ENCODE data around the gene TOGARAM2.

Gene TOGARAM2

DNA sequence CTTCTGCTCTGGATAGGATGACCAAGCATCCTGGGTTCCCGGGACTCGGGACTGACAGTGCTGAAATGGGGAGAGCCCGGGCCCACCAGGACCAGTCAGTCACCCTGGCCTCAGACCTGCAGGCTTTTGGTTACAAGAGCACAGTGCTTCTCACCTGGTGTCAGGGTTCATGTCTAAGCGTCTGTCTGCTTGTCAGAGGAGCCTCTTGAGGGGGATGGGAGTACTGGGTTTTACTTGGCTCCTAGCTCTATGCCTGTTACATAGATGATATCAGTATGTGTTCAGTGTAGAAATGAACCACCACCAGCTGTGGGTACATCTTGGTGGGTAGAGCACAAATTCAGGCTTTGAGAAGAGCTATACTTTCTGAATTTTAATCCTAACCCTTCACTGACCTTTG is 63.4 kb downstream of the TOGARAM2 start:
- Histone ChIP-seq H3K4me1 (ENCODE audit: control insufficient read depth, insufficient read depth, low read length) (no peaks in the 10 kb centered on the region), H3K36me3 (ENCODE audit: control insufficient read depth in 2 of 2, insufficient read depth in 1 of 2, low read length in 2 of 2) (no peaks in the 10 kb centered on the region), H3K27ac (ENCODE audit: extremely low read depth, low read depth, low read length) (no peak overlapping the region), H3K4me3 (ENCODE audit: low read depth, low read length) (no peak overlapping the region), H3K9me3 (ENCODE audit: control insufficient read depth, insufficient read depth, low read depth, low read length) (no peaks in the 10 kb centered on the region)
- POLR2A ChIA-PET: no interaction called here
- CTCF ChIA-PET: no interaction called here
- TF ChIP-seq ZFP3 (tag by site-specific recombination; IDR thresholded peaks at IDR 0.05; ENCODE audit: low read depth): no peak
- no peak for TF ChIP-seq ZNF23 (tag by site-specific recombination; IDR thresholded peaks at IDR 0.05; ENCODE audit: borderline replicate concordance)
- no peak for TF ChIP-seq ZNF169 (tag by site-specific recombination; IDR thresholded peaks at IDR 0.05)
- TF ChIP-seq, protein P1, sequence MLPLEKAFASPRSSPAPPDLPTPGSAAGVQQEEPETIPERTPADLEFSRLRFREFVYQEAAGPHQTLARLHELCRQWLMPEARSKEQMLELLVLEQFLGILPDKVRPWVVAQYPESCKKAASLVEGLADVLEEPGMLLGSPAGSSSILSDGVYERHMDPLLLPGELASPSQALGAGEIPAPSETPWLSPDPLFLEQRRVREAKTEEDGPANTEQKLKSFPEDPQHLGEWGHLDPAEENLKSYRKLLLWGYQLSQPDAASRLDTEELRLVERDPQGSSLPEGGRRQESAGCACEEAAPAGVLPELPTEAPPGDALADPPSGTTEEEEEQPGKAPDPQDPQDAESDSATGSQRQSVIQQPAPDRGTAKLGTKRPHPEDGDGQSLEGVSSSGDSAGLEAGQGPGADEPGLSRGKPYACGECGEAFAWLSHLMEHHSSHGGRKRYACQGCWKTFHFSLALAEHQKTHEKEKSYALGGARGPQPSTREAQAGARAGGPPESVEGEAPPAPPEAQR (tag by site-specific recombination; IDR thresholded peaks at IDR 0.05): no peak
- no peak for TF ChIP-seq ZNF521 (tag by site-specific recombination; IDR thresholded peaks at IDR 0.05)
- TF ChIP-seq ZNF747 (tag by site-specific recombination; IDR thresholded peaks at IDR 0.05): no peak
- no peak for TF ChIP-seq ZNF701 (tag by site-specific recombination; IDR thresholded peaks at IDR 0.05)
- no peak for TF ChIP-seq ZNF354C (tag by site-specific recombination; IDR thresholded peaks at IDR 0.05; ENCODE audit: borderline replicate concordance, low read depth)
- no peak for TF ChIP-seq ZNF664 (tag by site-specific recombination; IDR thresholded peaks at IDR 0.05)
- TF ChIP-seq ZFP37 (tag by site-specific recombination; IDR thresholded peaks at IDR 0.05): no peak
- TF ChIP-seq HOXC10 (CRISPR knock-in tag; IDR thresholded peaks at IDR 0.05): no peak
- no peak for TF ChIP-seq ZNF394 (tag by site-specific recombination; IDR thresholded peaks at IDR 0.05; ENCODE audit: borderline replicate concordance)
- TF ChIP-seq ZNF274 (IDR thresholded peaks at IDR 0.05; ENCODE audit: low read length): no peak
- TF ChIP-seq ZNF274 (tag by site-specific recombination; IDR thresholded peaks at IDR 0.05; ENCODE audit: borderline replicate concordance): no peak
- TF ChIP-seq SCRT2 (tag by site-specific recombination; IDR thresholded peaks at IDR 0.05): no peak
- no peak for TF ChIP-seq ZNF837 (tag by site-specific recombination; IDR thresholded peaks at IDR 0.05)

DNA sequence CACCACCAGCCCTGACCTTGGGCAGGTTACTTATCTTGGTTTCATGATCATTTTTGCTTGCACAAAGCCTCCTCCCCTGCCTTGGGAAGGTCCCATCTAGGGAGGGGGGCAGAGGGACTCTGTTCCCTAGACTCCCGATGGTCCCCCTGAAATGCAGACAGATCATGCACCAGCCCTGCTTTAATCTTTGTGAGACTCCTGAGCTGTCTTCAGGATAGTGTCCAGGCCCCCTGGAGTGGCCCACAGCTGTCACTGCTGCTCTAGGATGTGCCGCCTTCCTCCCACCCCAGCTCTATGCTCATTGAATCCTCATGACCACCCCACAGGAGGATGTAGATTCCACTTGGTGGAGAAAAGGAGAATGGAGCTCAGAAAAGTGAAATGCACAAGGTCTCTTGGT is 65.2 kb downstream of the TOGARAM2 start:
- no peak overlapping the region for H3K4me3 ChIP-seq (ENCODE audit: low read depth, low read length)
- H3K36me3 ChIP-seq (ENCODE audit: control insufficient read depth in 2 of 2, insufficient read depth in 1 of 2, low read length in 2 of 2): no peaks in the 10 kb centered on the region
- H3K9me3 ChIP-seq (ENCODE audit: control insufficient read depth, insufficient read depth, low read depth, low read length): no peaks in the 10 kb centered on the region
- H3K4me1 ChIP-seq (ENCODE audit: control insufficient read depth, insufficient read depth, low read length): no peaks in the 10 kb centered on the region
- H3K27ac ChIP-seq (ENCODE audit: extremely low read depth, low read depth, low read length): no peak overlapping the region
- no peak for TF ChIP-seq HOXD13 (CRISPR knock-in tag; IDR thresholded peaks at IDR 0.05; ENCODE audit: borderline replicate concordance)
- no peak for TF ChIP-seq SP3 (tag by site-specific recombination; IDR thresholded peaks at IDR 0.05)
- TF ChIP-seq, protein P2, sequence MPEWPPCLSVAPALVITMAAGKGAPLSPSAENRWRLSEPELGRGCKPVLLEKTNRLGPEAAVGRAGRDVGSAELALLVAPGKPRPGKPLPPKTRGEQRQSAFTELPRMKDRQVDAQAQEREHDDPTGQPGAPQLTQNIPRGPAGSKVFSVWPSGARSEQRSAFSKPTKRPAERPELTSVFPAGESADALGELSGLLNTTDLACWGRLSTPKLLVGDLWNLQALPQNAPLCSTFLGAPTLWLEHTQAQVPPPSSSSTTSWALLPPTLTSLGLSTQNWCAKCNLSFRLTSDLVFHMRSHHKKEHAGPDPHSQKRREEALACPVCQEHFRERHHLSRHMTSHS (tag by site-specific recombination; IDR thresholded peaks at IDR 0.05): no peak
- no peak for TF ChIP-seq ZBTB1 (tag by site-specific recombination; IDR thresholded peaks at IDR 0.05)
- TF ChIP-seq ZNF184 (tag by site-specific recombination; IDR thresholded peaks at IDR 0.05): no peak
- TF ChIP-seq, protein P3, sequence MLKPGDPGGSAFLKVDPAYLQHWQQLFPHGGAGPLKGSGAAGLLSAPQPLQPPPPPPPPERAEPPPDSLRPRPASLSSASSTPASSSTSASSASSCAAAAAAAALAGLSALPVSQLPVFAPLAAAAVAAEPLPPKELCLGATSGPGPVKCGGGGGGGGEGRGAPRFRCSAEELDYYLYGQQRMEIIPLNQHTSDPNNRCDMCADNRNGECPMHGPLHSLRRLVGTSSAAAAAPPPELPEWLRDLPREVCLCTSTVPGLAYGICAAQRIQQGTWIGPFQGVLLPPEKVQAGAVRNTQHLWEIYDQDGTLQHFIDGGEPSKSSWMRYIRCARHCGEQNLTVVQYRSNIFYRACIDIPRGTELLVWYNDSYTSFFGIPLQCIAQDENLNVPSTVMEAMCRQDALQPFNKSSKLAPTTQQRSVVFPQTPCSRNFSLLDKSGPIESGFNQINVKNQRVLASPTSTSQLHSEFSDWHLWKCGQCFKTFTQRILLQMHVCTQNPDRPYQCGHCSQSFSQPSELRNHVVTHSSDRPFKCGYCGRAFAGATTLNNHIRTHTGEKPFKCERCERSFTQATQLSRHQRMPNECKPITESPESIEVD (tag by site-specific recombination; IDR thresholded peaks at IDR 0.05): no peak
- TF ChIP-seq ZNF747 (tag by site-specific recombination; IDR thresholded peaks at IDR 0.05): no peak
- no peak for TF ChIP-seq REPIN1 (tag by site-specific recombination; IDR thresholded peaks at IDR 0.05; ENCODE audit: low read depth)
- no peak for TF ChIP-seq ZNF660 (tag by site-specific recombination; IDR thresholded peaks at IDR 0.05)
- no peak for TF ChIP-seq ZNF132 (tag by site-specific recombination; IDR thresholded peaks at IDR 0.05; ENCODE audit: borderline replicate concordance)
- TF ChIP-seq, protein P4, sequence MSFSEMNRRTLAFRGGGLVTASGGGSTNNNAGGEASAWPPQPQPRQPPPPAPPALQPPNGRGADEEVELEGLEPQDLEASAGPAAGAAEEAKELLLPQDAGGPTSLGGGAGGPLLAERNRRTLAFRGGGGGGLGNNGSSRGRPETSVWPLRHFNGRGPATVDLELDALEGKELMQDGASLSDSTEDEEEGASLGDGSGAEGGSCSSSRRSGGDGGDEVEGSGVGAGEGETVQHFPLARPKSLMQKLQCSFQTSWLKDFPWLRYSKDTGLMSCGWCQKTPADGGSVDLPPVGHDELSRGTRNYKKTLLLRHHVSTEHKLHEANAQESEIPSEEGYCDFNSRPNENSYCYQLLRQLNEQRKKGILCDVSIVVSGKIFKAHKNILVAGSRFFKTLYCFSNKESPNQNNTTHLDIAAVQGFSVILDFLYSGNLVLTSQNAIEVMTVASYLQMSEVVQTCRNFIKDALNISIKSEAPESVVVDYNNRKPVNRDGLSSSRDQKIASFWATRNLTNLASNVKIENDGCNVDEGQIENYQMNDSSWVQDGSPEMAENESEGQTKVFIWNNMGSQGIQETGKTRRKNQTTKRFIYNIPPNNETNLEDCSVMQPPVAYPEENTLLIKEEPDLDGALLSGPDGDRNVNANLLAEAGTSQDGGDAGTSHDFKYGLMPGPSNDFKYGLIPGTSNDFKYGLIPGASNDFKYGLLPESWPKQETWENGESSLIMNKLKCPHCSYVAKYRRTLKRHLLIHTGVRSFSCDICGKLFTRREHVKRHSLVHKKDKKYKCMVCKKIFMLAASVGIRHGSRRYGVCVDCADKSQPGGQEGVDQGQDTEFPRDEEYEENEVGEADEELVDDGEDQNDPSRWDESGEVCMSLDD (tag by site-specific recombination; IDR thresholded peaks at IDR 0.05): no peak
- TF ChIP-seq ZNF23 (tag by site-specific recombination; IDR thresholded peaks at IDR 0.05; ENCODE audit: borderline replicate concordance): no peak
- TF ChIP-seq KLF16 (tag by site-specific recombination; IDR thresholded peaks at IDR 0.05): no peak
- TF ChIP-seq ZNF76 (tag by site-specific recombination; IDR thresholded peaks at IDR 0.05; ENCODE audit: borderline replicate concordance, low read depth): no peak
- TF ChIP-seq ZNF140 (tag by site-specific recombination; IDR thresholded peaks at IDR 0.05): no peak
- TF ChIP-seq, protein P5, sequence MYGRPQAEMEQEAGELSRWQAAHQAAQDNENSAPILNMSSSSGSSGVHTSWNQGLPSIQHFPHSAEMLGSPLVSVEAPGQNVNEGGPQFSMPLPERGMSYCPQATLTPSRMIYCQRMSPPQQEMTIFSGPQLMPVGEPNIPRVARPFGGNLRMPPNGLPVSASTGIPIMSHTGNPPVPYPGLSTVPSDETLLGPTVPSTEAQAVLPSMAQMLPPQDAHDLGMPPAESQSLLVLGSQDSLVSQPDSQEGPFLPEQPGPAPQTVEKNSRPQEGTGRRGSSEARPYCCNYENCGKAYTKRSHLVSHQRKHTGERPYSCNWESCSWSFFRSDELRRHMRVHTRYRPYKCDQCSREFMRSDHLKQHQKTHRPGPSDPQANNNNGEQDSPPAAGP (tag by site-specific recombination; IDR thresholded peaks at IDR 0.05): no peak
- TF ChIP-seq ZNF423 (tag by site-specific recombination; IDR thresholded peaks at IDR 0.05): no peak
- ChIA-PET POLR2A (no interaction called here), CTCF (interaction anchor here (0.6 kb wide), 1 partner anchor 360 kb away, joined by 6 read pairs; no protein-coding TSS in a partner anchor)
